ENCODE data around the gene RALGAPB. TPM values are rescaled to one million over a fixed set of nuclear protein-coding genes. Genes with fewer than 3 reads are reported as not detected.

Gene RALGAPB
- polyA plus RNA-seq, 1 experiment = 30.1 TPM

DNA sequence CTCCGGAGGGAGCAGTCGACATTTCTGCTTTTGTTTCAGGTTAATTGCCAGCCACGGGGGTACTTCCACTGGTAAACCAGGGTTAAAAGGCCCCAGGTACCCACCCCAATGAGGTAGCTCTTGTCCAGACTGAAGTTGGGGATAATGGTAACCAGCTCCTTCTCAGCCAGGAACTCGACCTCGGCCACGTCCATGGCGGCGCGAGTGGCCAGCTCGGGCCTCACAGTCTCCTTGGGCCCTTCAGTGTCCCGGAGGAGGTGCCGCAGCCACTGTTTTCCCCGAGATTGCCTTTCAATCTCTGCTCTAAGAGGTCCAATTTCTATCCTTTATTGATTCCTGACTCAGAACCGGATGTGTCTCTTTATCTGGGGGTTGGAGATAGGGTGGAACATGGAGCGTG, 142.6 kb downstream of the RALGAPB start:
- POLR2A ChIA-PET = interaction anchor here (0.6 kb wide), 1 partner anchor 45 kb away, joined by 3 read pairs; no protein-coding TSS in a partner anchor
- TF ChIP-seq, protein P1, sequence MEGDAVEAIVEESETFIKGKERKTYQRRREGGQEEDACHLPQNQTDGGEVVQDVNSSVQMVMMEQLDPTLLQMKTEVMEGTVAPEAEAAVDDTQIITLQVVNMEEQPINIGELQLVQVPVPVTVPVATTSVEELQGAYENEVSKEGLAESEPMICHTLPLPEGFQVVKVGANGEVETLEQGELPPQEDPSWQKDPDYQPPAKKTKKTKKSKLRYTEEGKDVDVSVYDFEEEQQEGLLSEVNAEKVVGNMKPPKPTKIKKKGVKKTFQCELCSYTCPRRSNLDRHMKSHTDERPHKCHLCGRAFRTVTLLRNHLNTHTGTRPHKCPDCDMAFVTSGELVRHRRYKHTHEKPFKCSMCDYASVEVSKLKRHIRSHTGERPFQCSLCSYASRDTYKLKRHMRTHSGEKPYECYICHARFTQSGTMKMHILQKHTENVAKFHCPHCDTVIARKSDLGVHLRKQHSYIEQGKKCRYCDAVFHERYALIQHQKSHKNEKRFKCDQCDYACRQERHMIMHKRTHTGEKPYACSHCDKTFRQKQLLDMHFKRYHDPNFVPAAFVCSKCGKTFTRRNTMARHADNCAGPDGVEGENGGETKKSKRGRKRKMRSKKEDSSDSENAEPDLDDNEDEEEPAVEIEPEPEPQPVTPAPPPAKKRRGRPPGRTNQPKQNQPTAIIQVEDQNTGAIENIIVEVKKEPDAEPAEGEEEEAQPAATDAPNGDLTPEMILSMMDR (IDR thresholded peaks at IDR 0.05; ENCODE audit: low read depth, low read length) = no peak
- peaks cover 13% of the 10 kb centered on the region for H3K27me3 ChIP-seq (ENCODE audit: control insufficient read depth, insufficient read depth, low read length)
- H3K9me3 ChIP-seq (ENCODE audit: control insufficient read depth, insufficient read depth, low read length) = no peaks in the 10 kb centered on the region; the same call in 1 of the 2 replicates
- CTCF ChIA-PET = no interaction called here
- H3K4me3 ChIP-seq (ENCODE audit: low read depth, low read length) = no peak overlapping the region
- no peak for DNase-seq (ENCODE audit: low read depth, low spot score)
- H3K27ac ChIP-seq (ENCODE audit: low read depth, low read length) = no peak overlapping the region

DNA sequence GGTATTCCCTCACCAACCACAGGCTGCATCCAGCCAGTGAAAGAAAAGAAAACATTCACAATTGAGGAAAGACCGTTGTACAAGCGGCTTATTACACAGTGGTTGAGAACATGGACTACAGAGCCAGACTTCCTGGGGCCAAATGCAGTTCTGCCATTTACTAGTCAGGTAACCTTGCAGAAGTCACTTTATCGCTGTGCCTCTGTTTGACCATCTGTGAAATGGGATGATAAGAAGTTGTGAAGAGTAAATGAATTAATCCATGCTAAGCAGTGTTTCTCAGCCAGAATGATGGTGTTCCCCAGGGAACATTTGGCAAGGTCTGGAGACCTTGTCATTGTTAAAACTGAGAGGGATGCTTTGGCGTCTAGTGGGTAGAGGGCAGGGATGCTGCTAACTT, 143.8 kb downstream of the RALGAPB start:
- CTCF ChIA-PET = no interaction called here
- TF ChIP-seq, protein P1 (IDR thresholded peaks at IDR 0.05; ENCODE audit: low read depth, low read length) = no peak
- H3K4me3 ChIP-seq (ENCODE audit: low read depth, low read length) = no peak overlapping the region

DNA sequence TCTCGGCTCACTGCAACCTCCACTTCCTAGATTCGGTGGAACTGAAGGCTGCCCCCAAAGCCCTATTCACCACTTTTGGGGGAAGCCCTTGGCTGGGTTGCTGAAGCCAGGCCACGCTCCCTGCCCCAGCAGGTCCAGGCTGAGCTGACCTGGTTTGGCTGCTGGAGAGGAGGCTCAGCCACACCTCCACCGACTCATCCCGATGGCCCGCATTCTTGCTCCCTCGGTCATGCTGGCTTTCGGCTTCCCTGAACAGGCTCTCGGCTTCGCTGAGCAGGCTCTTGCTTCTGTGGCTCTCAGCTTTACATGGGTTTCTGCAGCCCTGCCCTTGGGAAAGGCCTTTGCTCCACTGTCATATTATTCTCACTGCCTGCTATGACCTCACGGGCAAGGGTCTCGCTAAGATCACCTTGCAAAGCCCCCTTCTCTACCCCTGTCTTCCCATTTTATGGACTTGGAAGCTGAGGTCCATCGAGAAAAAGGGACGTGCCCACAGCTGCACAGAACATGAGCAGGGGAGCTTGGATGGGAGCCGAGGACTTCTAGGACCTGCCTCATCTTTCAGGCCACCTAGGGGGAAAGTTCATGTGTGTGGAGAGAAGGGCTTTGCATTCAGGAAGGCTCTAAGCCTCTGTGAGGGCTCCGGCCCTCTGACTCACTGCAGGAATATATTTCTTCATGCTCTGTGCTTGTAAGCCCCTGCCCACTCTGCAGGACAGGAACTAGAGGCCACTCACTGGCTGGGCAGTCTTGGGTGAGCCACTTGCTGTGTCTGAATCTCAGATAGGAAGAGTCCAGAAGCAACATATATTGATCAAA, 144.6 kb downstream of the RALGAPB start:
- Histone ChIP-seq H3K27me3 (ENCODE audit: control insufficient read depth, insufficient read depth, low read length) (peaks cover 20% of the 10 kb centered on the region), H3K9me3 (ENCODE audit: control insufficient read depth, insufficient read depth, low read length) (no peaks in the 10 kb centered on the region; the same call in 1 of the 2 replicates), H3K27ac (ENCODE audit: low read depth, low read length) (no peak overlapping the region), H3K4me3 (ENCODE audit: low read depth, low read length) (no peak overlapping the region)
- ChIA-PET POLR2A (no interaction called here), CTCF (no interaction called here)
- DNase-seq (ENCODE audit: low read depth, low spot score) = no peak
- TF ChIP-seq, protein P1 (IDR thresholded peaks at IDR 0.05; ENCODE audit: low read depth, low read length) = no peak

More for the DNA sequence above, 143.8 kb downstream of the RALGAPB start:
- Histone ChIP-seq H3K27me3 (ENCODE audit: control insufficient read depth, insufficient read depth, low read length) (peaks cover 20% of the 10 kb centered on the region), H3K27ac (ENCODE audit: low read depth, low read length) (no peak overlapping the region), H3K9me3 (ENCODE audit: control insufficient read depth, insufficient read depth, low read length) (no peaks in the 10 kb centered on the region; the same call in 1 of the 2 replicates)
- no peak for DNase-seq (ENCODE audit: low read depth, low spot score)
- POLR2A ChIA-PET = no interaction called here

DNA sequence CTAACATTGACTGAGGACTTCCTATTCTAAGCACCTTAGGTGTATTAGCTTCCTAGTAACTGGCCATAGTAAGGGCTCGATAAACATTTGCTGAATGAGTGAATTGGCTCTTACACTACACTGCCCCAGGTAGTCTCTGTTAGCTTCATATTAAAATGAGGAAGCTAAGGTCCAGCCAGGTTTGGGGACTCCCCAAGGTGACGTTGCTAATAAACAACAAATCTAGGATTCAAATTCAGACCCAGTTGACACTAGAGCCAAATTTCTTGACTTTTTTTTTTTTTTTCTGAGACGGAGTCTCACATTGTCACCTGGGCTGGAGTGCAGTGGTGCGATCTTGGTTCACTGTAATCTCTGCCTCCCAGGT, 145.2 kb downstream of the RALGAPB start:
- CTCF ChIA-PET = no interaction called here
- H3K27me3 ChIP-seq (ENCODE audit: control insufficient read depth, insufficient read depth, low read length) = peaks cover 20% of the 10 kb centered on the region

DNA sequence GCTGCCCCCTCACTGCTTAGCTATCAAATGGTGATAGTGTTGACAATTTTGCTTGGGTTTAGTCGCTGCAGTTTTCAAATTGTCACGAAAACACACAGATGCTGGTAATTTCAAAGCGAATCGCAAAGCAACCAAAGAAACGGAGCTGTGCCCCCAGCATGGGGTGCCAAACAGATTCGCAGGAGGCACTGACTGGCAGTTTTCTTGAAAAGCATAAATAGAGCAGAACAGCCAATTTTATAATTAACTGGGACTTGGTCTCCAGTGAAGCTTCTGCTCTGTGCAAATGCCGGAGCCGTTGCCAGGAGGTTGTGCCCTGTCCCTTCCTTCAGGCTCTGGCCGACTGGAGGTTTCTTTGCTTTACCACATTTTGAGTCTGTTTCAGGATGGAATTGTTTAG, 147.8 kb downstream of the RALGAPB start:
- Histone ChIP-seq H3K4me3 (ENCODE audit: low read depth, low read length) (no peak overlapping the region), H3K9me3 (ENCODE audit: control insufficient read depth, insufficient read depth, low read length) (no peaks in the 10 kb centered on the region; the same call in 1 of the 2 replicates), H3K27me3 (ENCODE audit: control insufficient read depth, insufficient read depth, low read length) (peaks cover 12% of the 10 kb centered on the region), H3K27ac (ENCODE audit: low read depth, low read length) (no peak overlapping the region)
- POLR2A ChIA-PET = no interaction called here
- no peak for DNase-seq (ENCODE audit: low read depth, low spot score)
- TF ChIP-seq, protein P1 (IDR thresholded peaks at IDR 0.05; ENCODE audit: low read depth, low read length) = no peak
- CTCF ChIA-PET = no interaction called here

More for the DNA sequence above, 145.2 kb downstream of the RALGAPB start:
- TF ChIP-seq, protein P1 (IDR thresholded peaks at IDR 0.05; ENCODE audit: low read depth, low read length) = no peak
- Histone ChIP-seq H3K4me3 (ENCODE audit: low read depth, low read length) (no peak overlapping the region), H3K27ac (ENCODE audit: low read depth, low read length) (no peak overlapping the region), H3K9me3 (ENCODE audit: control insufficient read depth, insufficient read depth, low read length) (no peaks in the 10 kb centered on the region; the same call in 1 of the 2 replicates)
- POLR2A ChIA-PET = no interaction called here
- DNase-seq (ENCODE audit: low read depth, low spot score) = no peak
